GM12878 (cell line): ENCODE data around the gene NTN1. TPM values are rescaled to one million over a fixed set of nuclear protein-coding genes. Genes with fewer than 3 reads are reported as not detected.

Source experiments
- BACH1 ChIP-seq: fragments of 450-650 bp; IDR thresholded peaks from 2 replicates; pipeline ENCODE4 v1.6.1; 2017; ENCODE audit warnings: mild to moderate bottlenecking, borderline replicate concordance
- CBX5 ChIP-seq: sonication (generic); IDR thresholded peaks from 2 replicates; pipeline ENCODE4 v1.6.1; 2016; ENCODE audit warnings: low read depth, moderate library complexity, mild to moderate bottlenecking, inconsistent platforms
- FOS ChIP-seq: IDR thresholded peaks from 3 replicates; pipeline ENCODE4 v1.6.1; 2011; ENCODE audit warnings: borderline replicate concordance; ENCODE audit not compliant: insufficient read length; ENCODE audit errors: extremely low read depth
- JUND ChIP-seq: IDR thresholded peaks from 2 replicates; pipeline ENCODE4 v1.6.1; 2012; ENCODE audit warnings: low read depth, mild to moderate bottlenecking, low read length, improper control_type of control experiment, moderate library complexity
- MTA2 ChIP-seq: fragments of 450-650 bp; IDR thresholded peaks from 2 replicates; pipeline ENCODE4 v1.6.1; 2016; ENCODE audit warnings: low read depth, mild to moderate bottlenecking, moderate library complexity
- SUPT20H ChIP-seq: IDR thresholded peaks from 2 replicates; pipeline ENCODE4 v1.6.1; 2011; ENCODE audit warnings: low read depth, mild to moderate bottlenecking, low read length, moderate library complexity, borderline replicate concordance; ENCODE audit not compliant: control insufficient read depth
- TCF12 ChIP-seq: IDR thresholded peaks from 2 replicates; pipeline ENCODE4 v1.6.1; 2011; ENCODE audit warnings: low read depth, mild to moderate bottlenecking, low read length
- TCF3 ChIP-seq: IDR thresholded peaks from 2 replicates; pipeline ENCODE4 v1.6.1; 2012; ENCODE audit warnings: low read depth, mild to moderate bottlenecking, low read length, borderline replicate concordance; ENCODE audit not compliant: insufficient read depth
- polyA plus RNA-seq, 11 experiments: library from polyadenylated mRNA; depleted of rRNA in 4 of 11; unstranded in 6 of 11; stranded (reverse) in 5 of 11; fragments of >200 nt; fragmentation: Nextera tagmentation in 4 of 11; fragmentation: Illumina TruSeq in 1 of 11; extraction: Ambion mirVana in 4 of 11; extraction: Trizol in 1 of 11; gene quantifications; 1 replicate in 1 of 11; 2 replicates in 10 of 11; pipeline versions ENCODE4 v1.2.1 to v1.2.3, GENCODE V29; 2011 to 2016; ENCODE audit warnings: inconsistent platforms in 2 of 11, missing spikeins in 2 of 11, low read depth in 1 of 11
- total RNA-seq, 4 experiments: library from RNA; depleted of rRNA in 3 of 4; stranded (reverse); fragments of >200 nt in 3 of 4; fragmentation: Illumina TruSeq in 1 of 4; extraction: Trizol in 1 of 4; gene quantifications; 2 replicates each; pipeline versions ENCODE4 v1.2.1 to v1.2.3, GENCODE V29; 2013 to 2021
- TF ChIP-seq, protein P1 (sequence below): IDR thresholded peaks from 2 replicates; pipeline ENCODE4 v1.6.1; 2012; ENCODE audit warnings: improper control_type of control experiment, low read depth, low read length; ENCODE audit not compliant: insufficient replicate concordance
- TF ChIP-seq, protein P2 (sequence below): fragments of 150-350 bp; IDR thresholded peaks from 2 replicates; pipeline ENCODE4 v1.6.1; 2016; ENCODE audit warnings: low read depth, low read length
- TF ChIP-seq, protein P3 (sequence below): IDR thresholded peaks from 2 replicates; pipeline ENCODE4 v1.6.1; 2011; ENCODE audit warnings: low read depth, mild to moderate bottlenecking, low read length, moderate library complexity, borderline replicate concordance; ENCODE audit errors: extremely low read depth

Gene NTN1
- total and polyA plus RNA-seq, 10 of the 15 experiments (the other 5 are each of a cell fraction or from before 2014, with no cell fraction given) = 0.02 to 0.89 (median 0.35) TPM

DNA sequence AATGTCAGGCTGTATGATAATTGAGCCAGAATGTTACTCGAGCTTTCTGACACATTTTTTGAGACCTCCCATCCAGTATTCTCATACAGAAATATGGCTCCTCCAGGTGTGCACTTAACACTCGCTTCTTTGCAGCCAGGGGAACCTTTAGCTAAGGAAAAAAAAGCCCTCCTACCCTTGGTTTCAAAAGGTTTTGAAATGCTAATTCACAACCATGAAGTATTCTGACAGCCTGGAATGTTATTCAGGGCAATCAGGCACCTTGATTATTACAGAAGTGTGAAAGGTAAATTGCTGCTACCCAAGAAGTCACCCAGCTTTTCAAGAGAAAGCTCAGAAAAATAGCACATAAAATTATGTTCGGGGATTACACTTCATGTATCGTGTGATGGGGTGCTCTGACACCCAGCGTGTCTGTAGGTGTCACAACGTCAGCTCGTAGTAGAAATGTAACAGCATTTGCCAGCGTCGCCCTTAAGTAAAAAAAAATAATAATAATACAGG lies 41.1 kb downstream of the NTN1 start (continued):
- TF ChIP-seq SUPT20H = no peak
- no peak for TF ChIP-seq MTA2
- no peak for TF ChIP-seq FOS
- TF ChIP-seq, protein P1, sequence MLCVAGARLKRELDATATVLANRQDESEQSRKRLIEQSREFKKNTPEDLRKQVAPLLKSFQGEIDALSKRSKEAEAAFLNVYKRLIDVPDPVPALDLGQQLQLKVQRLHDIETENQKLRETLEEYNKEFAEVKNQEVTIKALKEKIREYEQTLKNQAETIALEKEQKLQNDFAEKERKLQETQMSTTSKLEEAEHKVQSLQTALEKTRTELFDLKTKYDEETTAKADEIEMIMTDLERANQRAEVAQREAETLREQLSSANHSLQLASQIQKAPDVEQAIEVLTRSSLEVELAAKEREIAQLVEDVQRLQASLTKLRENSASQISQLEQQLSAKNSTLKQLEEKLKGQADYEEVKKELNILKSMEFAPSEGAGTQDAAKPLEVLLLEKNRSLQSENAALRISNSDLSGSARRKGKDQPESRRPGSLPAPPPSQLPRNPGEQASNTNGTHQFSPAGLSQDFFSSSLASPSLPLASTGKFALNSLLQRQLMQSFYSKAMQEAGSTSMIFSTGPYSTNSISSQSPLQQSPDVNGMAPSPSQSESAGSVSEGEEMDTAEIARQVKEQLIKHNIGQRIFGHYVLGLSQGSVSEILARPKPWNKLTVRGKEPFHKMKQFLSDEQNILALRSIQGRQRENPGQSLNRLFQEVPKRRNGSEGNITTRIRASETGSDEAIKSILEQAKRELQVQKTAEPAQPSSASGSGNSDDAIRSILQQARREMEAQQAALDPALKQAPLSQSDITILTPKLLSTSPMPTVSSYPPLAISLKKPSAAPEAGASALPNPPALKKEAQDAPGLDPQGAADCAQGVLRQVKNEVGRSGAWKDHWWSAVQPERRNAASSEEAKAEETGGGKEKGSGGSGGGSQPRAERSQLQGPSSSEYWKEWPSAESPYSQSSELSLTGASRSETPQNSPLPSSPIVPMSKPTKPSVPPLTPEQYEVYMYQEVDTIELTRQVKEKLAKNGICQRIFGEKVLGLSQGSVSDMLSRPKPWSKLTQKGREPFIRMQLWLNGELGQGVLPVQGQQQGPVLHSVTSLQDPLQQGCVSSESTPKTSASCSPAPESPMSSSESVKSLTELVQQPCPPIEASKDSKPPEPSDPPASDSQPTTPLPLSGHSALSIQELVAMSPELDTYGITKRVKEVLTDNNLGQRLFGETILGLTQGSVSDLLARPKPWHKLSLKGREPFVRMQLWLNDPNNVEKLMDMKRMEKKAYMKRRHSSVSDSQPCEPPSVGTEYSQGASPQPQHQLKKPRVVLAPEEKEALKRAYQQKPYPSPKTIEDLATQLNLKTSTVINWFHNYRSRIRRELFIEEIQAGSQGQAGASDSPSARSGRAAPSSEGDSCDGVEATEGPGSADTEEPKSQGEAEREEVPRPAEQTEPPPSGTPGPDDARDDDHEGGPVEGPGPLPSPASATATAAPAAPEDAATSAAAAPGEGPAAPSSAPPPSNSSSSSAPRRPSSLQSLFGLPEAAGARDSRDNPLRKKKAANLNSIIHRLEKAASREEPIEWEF = no peak
- no peak for TF ChIP-seq CBX5
- no peak for TF ChIP-seq JUND
- TF ChIP-seq TCF3 = no peak
- TF ChIP-seq, protein P2, sequence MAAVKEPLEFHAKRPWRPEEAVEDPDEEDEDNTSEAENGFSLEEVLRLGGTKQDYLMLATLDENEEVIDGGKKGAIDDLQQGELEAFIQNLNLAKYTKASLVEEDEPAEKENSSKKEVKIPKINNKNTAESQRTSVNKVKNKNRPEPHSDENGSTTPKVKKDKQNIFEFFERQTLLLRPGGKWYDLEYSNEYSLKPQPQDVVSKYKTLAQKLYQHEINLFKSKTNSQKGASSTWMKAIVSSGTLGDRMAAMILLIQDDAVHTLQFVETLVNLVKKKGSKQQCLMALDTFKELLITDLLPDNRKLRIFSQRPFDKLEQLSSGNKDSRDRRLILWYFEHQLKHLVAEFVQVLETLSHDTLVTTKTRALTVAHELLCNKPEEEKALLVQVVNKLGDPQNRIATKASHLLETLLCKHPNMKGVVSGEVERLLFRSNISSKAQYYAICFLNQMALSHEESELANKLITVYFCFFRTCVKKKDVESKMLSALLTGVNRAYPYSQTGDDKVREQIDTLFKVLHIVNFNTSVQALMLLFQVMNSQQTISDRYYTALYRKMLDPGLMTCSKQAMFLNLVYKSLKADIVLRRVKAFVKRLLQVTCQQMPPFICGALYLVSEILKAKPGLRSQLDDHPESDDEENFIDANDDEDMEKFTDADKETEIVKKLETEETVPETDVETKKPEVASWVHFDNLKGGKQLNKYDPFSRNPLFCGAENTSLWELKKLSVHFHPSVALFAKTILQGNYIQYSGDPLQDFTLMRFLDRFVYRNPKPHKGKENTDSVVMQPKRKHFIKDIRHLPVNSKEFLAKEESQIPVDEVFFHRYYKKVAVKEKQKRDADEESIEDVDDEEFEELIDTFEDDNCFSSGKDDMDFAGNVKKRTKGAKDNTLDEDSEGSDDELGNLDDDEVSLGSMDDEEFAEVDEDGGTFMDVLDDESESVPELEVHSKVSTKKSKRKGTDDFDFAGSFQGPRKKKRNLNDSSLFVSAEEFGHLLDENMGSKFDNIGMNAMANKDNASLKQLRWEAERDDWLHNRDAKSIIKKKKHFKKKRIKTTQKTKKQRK = no peak
- TF ChIP-seq, protein P3, sequence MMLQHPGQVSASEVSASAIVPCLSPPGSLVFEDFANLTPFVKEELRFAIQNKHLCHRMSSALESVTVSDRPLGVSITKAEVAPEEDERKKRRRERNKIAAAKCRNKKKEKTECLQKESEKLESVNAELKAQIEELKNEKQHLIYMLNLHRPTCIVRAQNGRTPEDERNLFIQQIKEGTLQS = no peak
- no peak for TF ChIP-seq BACH1
- TF ChIP-seq TCF12 = no peak
